ENCODE data around the gene ZNF628.

Gene ZNF628

DNA sequence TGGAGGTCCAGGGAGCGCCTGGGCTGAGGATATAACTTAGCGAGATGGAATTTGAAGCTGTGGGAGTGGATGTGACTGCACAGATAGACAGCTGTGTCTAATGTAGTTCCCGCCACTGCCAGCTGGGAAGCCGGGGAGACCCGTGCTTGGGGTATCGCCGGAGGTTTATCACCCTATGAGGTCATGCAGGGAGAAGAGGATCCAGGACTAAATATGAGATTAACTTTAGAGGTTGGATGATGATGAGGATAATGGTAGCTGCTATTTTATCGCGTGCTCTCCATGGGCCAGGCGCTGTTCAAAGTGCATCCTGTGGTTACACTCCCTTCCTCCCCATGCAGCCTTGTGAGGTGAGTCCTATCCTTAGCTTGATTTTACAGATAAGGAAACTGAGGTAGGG, 31.7 kb downstream of the ZNF628 start:
- H3K27me3 ChIP-seq (ENCODE audit: insufficient read depth, low read length), result peaks cover 4% of the 10 kb centered on the region; the same call in 1 of the 2 replicates

DNA sequence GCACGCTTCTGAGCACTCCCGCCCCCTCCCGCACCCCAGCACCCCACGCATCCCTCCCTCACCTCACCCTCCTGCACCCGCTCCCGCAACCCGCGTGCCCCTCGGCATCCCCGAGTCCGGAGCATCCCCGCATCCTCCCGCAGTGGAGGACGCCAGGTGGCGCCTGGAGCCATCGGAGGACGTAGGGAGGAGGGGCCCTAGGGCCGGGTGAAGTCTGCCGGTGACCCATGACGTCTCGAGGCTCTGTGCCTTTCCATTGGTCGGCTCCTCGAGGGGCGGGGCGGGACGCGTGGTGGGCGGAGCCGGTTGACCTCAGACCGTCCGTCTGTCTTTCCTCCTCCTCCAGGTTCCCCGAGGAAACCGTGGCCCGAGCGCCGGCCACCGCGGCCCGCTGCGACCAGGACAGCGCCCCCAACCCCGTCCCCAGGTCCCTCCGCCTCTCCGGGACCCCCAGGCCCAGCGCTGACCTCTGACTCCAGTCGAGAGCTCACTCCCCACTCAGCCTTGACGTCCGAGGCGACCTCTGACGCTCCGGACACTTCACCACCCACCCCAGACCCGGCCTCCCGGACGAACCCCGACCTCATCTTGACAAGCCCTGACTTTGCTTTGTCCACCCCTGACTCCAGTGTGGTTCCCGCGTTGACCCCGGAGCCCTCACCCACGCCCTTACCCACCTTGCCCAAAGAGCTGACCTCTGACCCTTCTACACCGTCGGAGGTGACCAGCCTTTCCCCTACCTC, 40.6 kb downstream of the ZNF628 start:
- H3K4me2 ChIP-seq (ENCODE audit: low read length), result peak overlapping the region; percentile 74
- H3K9ac ChIP-seq (ENCODE audit: low read length), result peak overlapping the region; percentile 61
- TF ChIP-seq, protein P1, sequence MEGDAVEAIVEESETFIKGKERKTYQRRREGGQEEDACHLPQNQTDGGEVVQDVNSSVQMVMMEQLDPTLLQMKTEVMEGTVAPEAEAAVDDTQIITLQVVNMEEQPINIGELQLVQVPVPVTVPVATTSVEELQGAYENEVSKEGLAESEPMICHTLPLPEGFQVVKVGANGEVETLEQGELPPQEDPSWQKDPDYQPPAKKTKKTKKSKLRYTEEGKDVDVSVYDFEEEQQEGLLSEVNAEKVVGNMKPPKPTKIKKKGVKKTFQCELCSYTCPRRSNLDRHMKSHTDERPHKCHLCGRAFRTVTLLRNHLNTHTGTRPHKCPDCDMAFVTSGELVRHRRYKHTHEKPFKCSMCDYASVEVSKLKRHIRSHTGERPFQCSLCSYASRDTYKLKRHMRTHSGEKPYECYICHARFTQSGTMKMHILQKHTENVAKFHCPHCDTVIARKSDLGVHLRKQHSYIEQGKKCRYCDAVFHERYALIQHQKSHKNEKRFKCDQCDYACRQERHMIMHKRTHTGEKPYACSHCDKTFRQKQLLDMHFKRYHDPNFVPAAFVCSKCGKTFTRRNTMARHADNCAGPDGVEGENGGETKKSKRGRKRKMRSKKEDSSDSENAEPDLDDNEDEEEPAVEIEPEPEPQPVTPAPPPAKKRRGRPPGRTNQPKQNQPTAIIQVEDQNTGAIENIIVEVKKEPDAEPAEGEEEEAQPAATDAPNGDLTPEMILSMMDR (IDR thresholded peaks at IDR 0.05; ENCODE audit: low read length), result peak; percentile 90
- TF ChIP-seq EZH2 (IDR thresholded peaks at IDR 0.05; ENCODE audit: borderline replicate concordance, low read length), result no peak
- H3K27ac ChIP-seq (ENCODE audit: low read depth, low read length, poor library complexity, severe bottlenecking), result no peak overlapping the region
- 0 out of 2 replicates have a peak overlapping the region, but pooled peaks have one; percentile 43 for H2AFZ ChIP-seq (ENCODE audit: low read length)
- H3F3A ChIP-seq (ENCODE audit: insufficient read depth, low read length), result no peaks in the 10 kb centered on the region
- H4K20me1 ChIP-seq (ENCODE audit: insufficient read depth, low read length), result no peaks in the 10 kb centered on the region
- peak overlapping the region; percentile 61 for H3K4me3 ChIP-seq (ENCODE audit: low read depth, low read length, poor library complexity, severe bottlenecking)
- H3K79me2 ChIP-seq (ENCODE audit: insufficient read depth, low read length), result no peaks in the 10 kb centered on the region
- H3K9me3 ChIP-seq (ENCODE audit: low read length), result no peaks in the 10 kb centered on the region
- H3K9me2 ChIP-seq (ENCODE audit: low read depth, low read length), result no peaks in the 10 kb centered on the region
- no peaks in the 10 kb centered on the region for H3K27me3 ChIP-seq (ENCODE audit: insufficient read depth, low read length)
- peaks cover 5% of the 10 kb centered on the region for H3K4me1 ChIP-seq (ENCODE audit: insufficient read depth, low read length, severe bottlenecking)
- no peaks in the 10 kb centered on the region for H3K36me3 ChIP-seq (ENCODE audit: insufficient read depth, low read length)

More for the DNA sequence above, 31.7 kb downstream of the ZNF628 start:
- H3K4me2 ChIP-seq (ENCODE audit: low read length), result no peak overlapping the region
- no peak overlapping the region for H3K27ac ChIP-seq (ENCODE audit: low read depth, low read length, poor library complexity, severe bottlenecking)
- H4K20me1 ChIP-seq (ENCODE audit: insufficient read depth, low read length), result no peaks in the 10 kb centered on the region
- H3F3A ChIP-seq (ENCODE audit: insufficient read depth, low read length), result no peaks in the 10 kb centered on the region
- H2AFZ ChIP-seq (ENCODE audit: low read length), result no peak overlapping the region
- peaks cover 6% of the 10 kb centered on the region for H3K4me1 ChIP-seq (ENCODE audit: insufficient read depth, low read length, severe bottlenecking)
- no peaks in the 10 kb centered on the region for H3K36me3 ChIP-seq (ENCODE audit: insufficient read depth, low read length)
- no peak overlapping the region for H3K4me3 ChIP-seq (ENCODE audit: low read depth, low read length, poor library complexity, severe bottlenecking)
- no peaks in the 10 kb centered on the region for H3K9me3 ChIP-seq (ENCODE audit: low read length)
- no peak for TF ChIP-seq EZH2 (IDR thresholded peaks at IDR 0.05; ENCODE audit: borderline replicate concordance, low read length)
- TF ChIP-seq, protein P1 (IDR thresholded peaks at IDR 0.05; ENCODE audit: low read length), result no peak
- H3K9me2 ChIP-seq (ENCODE audit: low read depth, low read length), result no peaks in the 10 kb centered on the region
- H3K79me2 ChIP-seq (ENCODE audit: insufficient read depth, low read length), result no peaks in the 10 kb centered on the region
- H3K9ac ChIP-seq (ENCODE audit: low read length), result no peak overlapping the region

DNA sequence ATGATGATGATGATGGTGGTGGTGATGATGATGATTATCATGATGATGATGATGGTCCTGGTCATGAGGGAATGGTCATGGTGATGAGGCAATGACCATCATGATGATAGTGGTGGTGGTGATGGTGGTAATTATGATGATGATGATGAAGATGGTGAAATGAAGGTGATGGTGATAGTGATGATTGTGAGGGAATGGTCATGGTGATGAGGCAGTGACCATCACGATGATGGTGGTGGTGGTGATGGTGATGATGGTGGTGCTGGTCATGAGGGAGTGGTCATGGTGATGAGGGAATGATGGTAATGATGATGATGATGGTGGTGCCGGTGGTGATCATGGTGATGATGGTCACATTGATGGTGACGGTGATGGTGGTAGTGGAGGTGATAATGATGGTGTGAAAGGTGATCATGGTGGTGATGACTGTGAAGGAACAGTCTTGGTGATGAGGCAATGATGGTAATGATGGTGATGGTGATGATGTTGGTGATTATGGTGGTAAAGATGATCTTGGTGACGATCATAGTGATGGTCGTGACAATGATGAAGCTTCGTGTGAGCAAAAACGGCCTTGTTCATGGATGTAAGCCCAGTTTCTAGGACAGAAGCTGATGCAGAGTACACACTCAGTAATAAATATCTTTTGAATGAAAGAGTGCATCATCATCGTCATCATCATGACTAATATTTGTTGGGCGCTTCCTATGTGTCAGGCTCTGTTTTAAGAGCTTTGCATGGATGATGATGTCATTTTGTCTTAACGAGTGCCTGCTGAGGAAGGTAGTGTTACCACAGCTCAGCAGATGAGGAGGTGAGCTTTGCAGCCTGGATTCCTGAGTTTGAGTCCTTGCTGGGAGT, 43.3 kb downstream of the ZNF628 start:
- no peak for TF ChIP-seq EZH2 (IDR thresholded peaks at IDR 0.05; ENCODE audit: borderline replicate concordance, low read length)
- TF ChIP-seq, protein P1 (IDR thresholded peaks at IDR 0.05; ENCODE audit: low read length), result no peak
- Histone ChIP-seq H3K4me1 (ENCODE audit: insufficient read depth, low read length, severe bottlenecking) (peaks cover 5% of the 10 kb centered on the region), H3K9me2 (ENCODE audit: low read depth, low read length) (no peaks in the 10 kb centered on the region), H3K9ac (ENCODE audit: low read length) (no peak overlapping the region), H3F3A (ENCODE audit: insufficient read depth, low read length) (no peaks in the 10 kb centered on the region), H3K4me2 (ENCODE audit: low read length) (no peak overlapping the region), H3K27me3 (ENCODE audit: insufficient read depth, low read length) (no peaks in the 10 kb centered on the region; the same call in 1 of the 2 replicates), H2AFZ (ENCODE audit: low read length) (no peak overlapping the region), H3K79me2 (ENCODE audit: insufficient read depth, low read length) (no peaks in the 10 kb centered on the region), H3K36me3 (ENCODE audit: insufficient read depth, low read length) (no peaks in the 10 kb centered on the region), H3K27ac (ENCODE audit: low read depth, low read length, poor library complexity, severe bottlenecking) (no peak overlapping the region), H4K20me1 (ENCODE audit: insufficient read depth, low read length) (no peaks in the 10 kb centered on the region), H3K4me3 (ENCODE audit: low read depth, low read length, poor library complexity, severe bottlenecking) (no peak overlapping the region), H3K9me3 (ENCODE audit: low read length) (no peaks in the 10 kb centered on the region)
